Nephron progenitor cell (in vitro differentiated cells): ENCODE results near the gene CCNI2.

ENCODE experiments used
- DNase-seq: peaks from one replicate; pipeline ENCODE4 v3.0.0; 2021
- H3K27ac Mint-ChIP-seq: 2 replicates; pipeline ENCODE4 v1.8.0; 2021; ENCODE audit warnings: mild to moderate bottlenecking, moderate library complexity, mixed read lengths
- H3K27me3 Mint-ChIP-seq: 2 replicates; pipeline ENCODE4 v1.8.0; 2021; ENCODE audit warnings: mild to moderate bottlenecking, low read depth, mixed read lengths; ENCODE audit not compliant: poor library complexity
- H3K36me3 Mint-ChIP-seq: 2 replicates; pipeline ENCODE4 v1.8.0; 2021; ENCODE audit warnings: low read depth, mixed read lengths
- H3K4me1 Mint-ChIP-seq: 2 replicates; pipeline ENCODE4 v1.8.0; 2021; ENCODE audit warnings: mixed read lengths
- H3K4me3 Mint-ChIP-seq: 2 replicates; pipeline ENCODE4 v1.8.0; 2021; ENCODE audit warnings: mild to moderate bottlenecking, moderate library complexity, mixed read lengths
- H3K9me3 Mint-ChIP-seq: 2 replicates; pipeline ENCODE4 v1.8.0; 2021; ENCODE audit warnings: mild to moderate bottlenecking, moderate library complexity, mixed read lengths
- CTCF ChIP-seq: fragments of 200-600 bp; sonication (generic); IDR thresholded peaks from 2 replicates; pipeline ENCODE4 v1.5.0; 2021; ENCODE audit warnings: antibody characterized with exemption

Gene CCNI2

DNA sequence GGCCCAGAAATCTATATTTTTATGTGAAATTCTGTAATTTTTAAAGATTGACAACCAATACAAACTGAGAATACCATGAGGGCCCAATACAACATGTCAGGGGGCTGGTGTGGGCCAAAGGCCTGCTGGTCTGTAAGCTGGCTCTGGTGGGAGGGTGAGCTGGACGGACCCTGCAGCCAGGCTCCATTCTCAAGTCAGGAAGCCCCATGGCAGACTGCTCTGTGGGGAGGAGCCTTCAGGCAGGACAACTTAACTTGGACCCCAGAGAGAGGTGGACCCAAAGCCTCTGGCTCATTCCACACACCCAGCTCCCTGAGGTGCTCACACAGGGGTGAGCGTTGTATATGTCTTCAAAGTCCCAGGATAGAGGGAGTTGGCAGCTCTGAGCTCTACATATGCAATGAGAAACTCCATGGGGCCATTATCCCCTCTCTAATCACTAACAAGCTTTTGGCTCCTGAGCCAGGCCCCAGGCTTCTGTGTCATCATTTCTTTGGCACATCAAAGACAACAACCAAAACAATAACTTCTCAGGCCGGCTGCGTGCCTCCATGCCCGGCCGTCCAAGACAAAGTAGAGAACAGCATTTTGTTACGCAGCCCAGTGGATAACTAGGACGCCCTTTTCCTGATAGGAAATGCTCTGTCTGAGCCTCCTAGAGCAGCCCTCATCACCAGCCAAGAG lies 23.4 kb downstream of the CCNI2 start:
- H3K36me3 Mint-ChIP-seq, result no peaks in the 10 kb centered on the region
- no peak overlapping the region for H3K27ac Mint-ChIP-seq
- no peaks in the 10 kb centered on the region for H3K9me3 Mint-ChIP-seq
- no peak for DNase-seq
- peaks cover 28% of the 10 kb centered on the region for H3K4me1 Mint-ChIP-seq
- H3K4me3 Mint-ChIP-seq, result no peak overlapping the region
- no peak for TF ChIP-seq CTCF
- peaks cover 10% of the 10 kb centered on the region for H3K27me3 Mint-ChIP-seq

DNA sequence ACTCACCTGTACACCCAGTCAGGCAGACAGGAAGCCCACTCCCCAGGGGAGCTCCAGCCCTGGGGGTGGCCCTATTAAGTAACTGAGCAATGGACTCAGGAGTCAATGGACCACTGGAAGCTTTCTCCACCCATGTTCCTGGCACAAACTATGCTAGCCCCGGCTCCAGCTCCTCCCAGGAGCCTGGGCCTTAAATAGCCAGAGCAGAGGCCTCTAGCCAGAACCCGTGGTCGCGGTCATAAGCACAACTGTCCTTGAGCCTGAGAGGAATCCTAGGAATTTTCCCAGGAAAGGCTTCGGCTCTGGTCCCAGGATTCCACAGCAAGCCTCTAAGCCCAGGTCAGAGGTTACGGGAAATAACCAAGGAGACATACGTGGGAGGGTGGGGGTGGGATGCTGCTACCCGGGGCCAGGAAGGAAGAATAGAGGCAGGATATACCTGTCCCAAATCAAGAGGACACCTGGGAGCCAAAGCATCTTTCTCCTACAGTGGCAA lies 24.3 kb downstream of the CCNI2 start:
- Mint-ChIP-seq H3K27me3 (peaks cover 14% of the 10 kb centered on the region), H3K27ac (peak overlapping the region; percentile 13), H3K4me3 (no peak overlapping the region), H3K4me1 (peaks cover 34% of the 10 kb centered on the region), H3K9me3 (no peaks in the 10 kb centered on the region), H3K36me3 (no peaks in the 10 kb centered on the region)
- peak; percentile 60 for DNase-seq
- no peak for TF ChIP-seq CTCF

- TF ChIP-seq CTCF, result no peak
- Mint-ChIP-seq H3K9me3 (no peaks in the 10 kb centered on the region), H3K4me1 (peaks cover 34% of the 10 kb centered on the region), H3K27me3 (peaks cover 15% of the 10 kb centered on the region), H3K27ac (peak overlapping the region; percentile 46), H3K36me3 (no peaks in the 10 kb centered on the region), H3K4me3 (no peak overlapping the region)
- DNase-seq, result no peak
Measured at GRCh38 chr5:132772291-132773070, 25.3 kb downstream of the CCNI2 start.

GRCh38 chr5:132773114-132773513 lies 25.9 kb downstream of the CCNI2 start:
- H3K4me3 Mint-ChIP-seq, result no peak overlapping the region
- TF ChIP-seq CTCF, result no peak
- H3K27ac Mint-ChIP-seq, result no peak overlapping the region

DNA sequence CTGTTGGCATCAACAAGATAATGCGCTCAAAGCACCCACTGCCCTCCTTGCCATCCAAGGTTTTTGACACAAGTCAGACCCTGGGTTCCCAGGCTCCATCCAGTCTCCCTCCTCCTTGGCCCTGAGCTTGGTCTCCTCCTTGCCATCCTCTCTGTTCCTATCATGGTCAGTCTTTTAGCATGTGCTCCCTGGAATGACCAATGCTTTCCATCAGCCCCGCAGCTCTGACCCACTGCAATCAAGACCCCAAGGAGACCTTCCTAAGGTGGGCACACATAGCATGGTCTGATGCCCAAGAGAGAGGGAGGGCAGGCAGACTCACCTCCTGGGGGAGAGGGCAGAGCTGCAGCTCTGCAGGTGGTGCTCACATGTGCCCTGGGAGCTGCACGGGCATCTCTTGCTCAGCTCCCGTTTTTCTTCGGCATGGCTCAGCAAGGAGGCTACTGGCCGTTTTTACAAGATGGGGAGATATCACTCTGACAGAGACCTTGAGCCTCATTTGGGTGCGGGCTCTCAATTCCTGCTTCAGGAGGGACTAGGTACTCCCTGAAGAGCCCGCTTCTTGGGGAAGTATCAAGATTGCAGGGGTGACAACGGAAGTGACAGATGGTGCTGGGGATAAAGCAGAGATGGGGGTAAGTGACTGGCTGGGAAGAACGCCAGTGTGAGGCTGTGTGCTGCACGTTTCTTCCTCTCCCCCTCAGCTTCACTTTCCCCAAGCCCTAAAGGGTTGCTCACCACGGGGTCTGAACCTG lies 26.6 kb downstream of the CCNI2 start:
- peaks cover 43% of the 10 kb centered on the region for H3K4me1 Mint-ChIP-seq
- H3K4me3 Mint-ChIP-seq, result no peak overlapping the region
- H3K27ac Mint-ChIP-seq, result no peak overlapping the region
- DNase-seq, result no peak
- TF ChIP-seq CTCF, result no peak
- no peaks in the 10 kb centered on the region for H3K9me3 Mint-ChIP-seq
- peaks cover 25% of the 10 kb centered on the region for H3K27me3 Mint-ChIP-seq
- H3K36me3 Mint-ChIP-seq, result no peaks in the 10 kb centered on the region

More at GRCh38 chr5:132773114-132773513, 25.9 kb downstream of the CCNI2 start:
- Mint-ChIP-seq H3K27me3 (peaks cover 18% of the 10 kb centered on the region), H3K9me3 (no peaks in the 10 kb centered on the region), H3K4me1 (peaks cover 39% of the 10 kb centered on the region), H3K36me3 (no peaks in the 10 kb centered on the region)
- DNase-seq, result no peak
